WTC11 (cell line): ENCODE measurements around the gene SCGB1A1.

ENCODE experiments used
- CREB1 ChIP-seq: sonication (generic); formaldehyde crosslinking; IDR thresholded peaks from 2 replicates; pipeline ENCODE4 v1.8.0; 2023; ENCODE audit warnings: mild to moderate bottlenecking, missing genetic modification reagents
- FOXJ3 ChIP-seq: sonication (generic); formaldehyde crosslinking; IDR thresholded peaks from 2 replicates; pipeline ENCODE4 v1.9.0; 2021; ENCODE audit warnings: missing genetic modification reagents, mild to moderate bottlenecking, borderline replicate concordance
- JUN ChIP-seq: sonication (generic); formaldehyde crosslinking; IDR thresholded peaks from 2 replicates; pipeline ENCODE4 v1.8.0; 2023; ENCODE audit warnings: mild to moderate bottlenecking, missing genetic modification reagents
- NFYB ChIP-seq: sonication (generic); formaldehyde crosslinking; conservative IDR thresholded peaks from 2 replicates; pipeline ENCODE4 v1.8.0; 2022; ENCODE audit warnings: low read depth, missing genetic modification reagents
- NR3C1 ChIP-seq: sonication (generic); formaldehyde crosslinking; conservative IDR thresholded peaks from 2 replicates; pipeline ENCODE4 v1.8.1; 2023; ENCODE audit warnings: low read depth, mild to moderate bottlenecking, missing genetic modification reagents
- SP1 ChIP-seq: sonication (generic); formaldehyde crosslinking; conservative IDR thresholded peaks from 2 replicates; pipeline ENCODE4 v1.8.1; 2022; ENCODE audit warnings: missing genetic modification reagents
- TCF7 ChIP-seq: sonication (generic); formaldehyde crosslinking; IDR thresholded peaks from 2 replicates; pipeline ENCODE4 v1.8.0; 2022; ENCODE audit warnings: mild to moderate bottlenecking, low read depth, missing genetic modification reagents, moderate library complexity
- TF ChIP-seq, protein P1 (sequence below): fragments of 250-450 bp; sonication (Bioruptor Pico); IDR thresholded peaks from 2 replicates; pipeline ENCODE4 v1.9.0; 2021; ENCODE audit warnings: mild to moderate bottlenecking, borderline replicate concordance
- TF ChIP-seq, protein P2 (sequence below): sonication (generic); formaldehyde crosslinking; IDR thresholded peaks from 2 replicates; pipeline ENCODE4 v1.8.0; 2022; ENCODE audit warnings: mild to moderate bottlenecking, missing genetic modification reagents
- TF ChIP-seq, protein P3 (sequence below): fragments of 200-600 bp; IDR thresholded peaks from 2 replicates; pipeline ENCODE4 v1.8.0; 2022; ENCODE audit warnings: antibody characterized with exemption
- TF ChIP-seq, protein P4 (sequence below): sonication (generic); formaldehyde crosslinking; IDR thresholded peaks from 2 replicates; pipeline ENCODE4 v1.8.0; 2022; ENCODE audit warnings: mild to moderate bottlenecking, missing genetic modification reagents
- TF ChIP-seq, protein P5 (sequence below): sonication (generic); formaldehyde crosslinking; IDR thresholded peaks from 2 replicates; pipeline ENCODE4 v1.8.0; 2023; ENCODE audit warnings: mild to moderate bottlenecking, missing genetic modification reagents
- TF ChIP-seq, protein P6 (sequence below): sonication (generic); formaldehyde crosslinking; IDR thresholded peaks from 2 replicates; pipeline ENCODE4 v1.8.0; 2022; ENCODE audit warnings: mild to moderate bottlenecking, missing genetic modification reagents
- TF ChIP-seq, protein P7 (sequence below): sonication (generic); formaldehyde crosslinking; IDR thresholded peaks from 2 replicates; pipeline ENCODE4 v1.8.1; 2022; ENCODE audit warnings: missing genetic modification reagents, borderline replicate concordance

DNA sequence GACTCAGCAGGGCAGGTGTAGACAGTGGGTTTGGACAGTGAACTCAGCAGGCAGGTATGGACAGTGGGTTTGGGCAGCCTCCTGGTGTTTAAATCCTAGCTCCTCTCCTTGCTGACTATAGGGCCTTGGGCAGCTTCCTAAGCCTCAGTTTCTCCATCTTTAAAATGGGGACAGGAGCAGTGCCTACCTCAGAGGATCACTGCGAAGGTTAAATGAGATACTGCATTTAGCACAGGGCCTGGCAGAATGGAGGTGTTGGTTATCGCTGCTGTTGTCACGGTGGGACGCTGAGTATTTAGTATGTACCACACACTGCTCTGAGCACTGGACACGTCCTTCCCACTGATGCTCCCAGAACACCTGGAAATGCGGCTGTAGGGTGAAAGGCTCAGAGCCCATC lies 14.4 kb upstream of the SCGB1A1 start:
- TF ChIP-seq, protein P1, sequence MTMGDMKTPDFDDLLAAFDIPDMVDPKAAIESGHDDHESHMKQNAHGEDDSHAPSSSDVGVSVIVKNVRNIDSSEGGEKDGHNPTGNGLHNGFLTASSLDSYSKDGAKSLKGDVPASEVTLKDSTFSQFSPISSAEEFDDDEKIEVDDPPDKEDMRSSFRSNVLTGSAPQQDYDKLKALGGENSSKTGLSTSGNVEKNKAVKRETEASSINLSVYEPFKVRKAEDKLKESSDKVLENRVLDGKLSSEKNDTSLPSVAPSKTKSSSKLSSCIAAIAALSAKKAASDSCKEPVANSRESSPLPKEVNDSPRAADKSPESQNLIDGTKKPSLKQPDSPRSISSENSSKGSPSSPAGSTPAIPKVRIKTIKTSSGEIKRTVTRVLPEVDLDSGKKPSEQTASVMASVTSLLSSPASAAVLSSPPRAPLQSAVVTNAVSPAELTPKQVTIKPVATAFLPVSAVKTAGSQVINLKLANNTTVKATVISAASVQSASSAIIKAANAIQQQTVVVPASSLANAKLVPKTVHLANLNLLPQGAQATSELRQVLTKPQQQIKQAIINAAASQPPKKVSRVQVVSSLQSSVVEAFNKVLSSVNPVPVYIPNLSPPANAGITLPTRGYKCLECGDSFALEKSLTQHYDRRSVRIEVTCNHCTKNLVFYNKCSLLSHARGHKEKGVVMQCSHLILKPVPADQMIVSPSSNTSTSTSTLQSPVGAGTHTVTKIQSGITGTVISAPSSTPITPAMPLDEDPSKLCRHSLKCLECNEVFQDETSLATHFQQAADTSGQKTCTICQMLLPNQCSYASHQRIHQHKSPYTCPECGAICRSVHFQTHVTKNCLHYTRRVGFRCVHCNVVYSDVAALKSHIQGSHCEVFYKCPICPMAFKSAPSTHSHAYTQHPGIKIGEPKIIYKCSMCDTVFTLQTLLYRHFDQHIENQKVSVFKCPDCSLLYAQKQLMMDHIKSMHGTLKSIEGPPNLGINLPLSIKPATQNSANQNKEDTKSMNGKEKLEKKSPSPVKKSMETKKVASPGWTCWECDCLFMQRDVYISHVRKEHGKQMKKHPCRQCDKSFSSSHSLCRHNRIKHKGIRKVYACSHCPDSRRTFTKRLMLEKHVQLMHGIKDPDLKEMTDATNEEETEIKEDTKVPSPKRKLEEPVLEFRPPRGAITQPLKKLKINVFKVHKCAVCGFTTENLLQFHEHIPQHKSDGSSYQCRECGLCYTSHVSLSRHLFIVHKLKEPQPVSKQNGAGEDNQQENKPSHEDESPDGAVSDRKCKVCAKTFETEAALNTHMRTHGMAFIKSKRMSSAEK (CRISPR knock-in tag): no peak
- TF ChIP-seq, protein P2, sequence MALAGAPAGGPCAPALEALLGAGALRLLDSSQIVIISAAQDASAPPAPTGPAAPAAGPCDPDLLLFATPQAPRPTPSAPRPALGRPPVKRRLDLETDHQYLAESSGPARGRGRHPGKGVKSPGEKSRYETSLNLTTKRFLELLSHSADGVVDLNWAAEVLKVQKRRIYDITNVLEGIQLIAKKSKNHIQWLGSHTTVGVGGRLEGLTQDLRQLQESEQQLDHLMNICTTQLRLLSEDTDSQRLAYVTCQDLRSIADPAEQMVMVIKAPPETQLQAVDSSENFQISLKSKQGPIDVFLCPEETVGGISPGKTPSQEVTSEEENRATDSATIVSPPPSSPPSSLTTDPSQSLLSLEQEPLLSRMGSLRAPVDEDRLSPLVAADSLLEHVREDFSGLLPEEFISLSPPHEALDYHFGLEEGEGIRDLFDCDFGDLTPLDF (CRISPR knock-in tag): no peak
- TF ChIP-seq, protein P3, sequence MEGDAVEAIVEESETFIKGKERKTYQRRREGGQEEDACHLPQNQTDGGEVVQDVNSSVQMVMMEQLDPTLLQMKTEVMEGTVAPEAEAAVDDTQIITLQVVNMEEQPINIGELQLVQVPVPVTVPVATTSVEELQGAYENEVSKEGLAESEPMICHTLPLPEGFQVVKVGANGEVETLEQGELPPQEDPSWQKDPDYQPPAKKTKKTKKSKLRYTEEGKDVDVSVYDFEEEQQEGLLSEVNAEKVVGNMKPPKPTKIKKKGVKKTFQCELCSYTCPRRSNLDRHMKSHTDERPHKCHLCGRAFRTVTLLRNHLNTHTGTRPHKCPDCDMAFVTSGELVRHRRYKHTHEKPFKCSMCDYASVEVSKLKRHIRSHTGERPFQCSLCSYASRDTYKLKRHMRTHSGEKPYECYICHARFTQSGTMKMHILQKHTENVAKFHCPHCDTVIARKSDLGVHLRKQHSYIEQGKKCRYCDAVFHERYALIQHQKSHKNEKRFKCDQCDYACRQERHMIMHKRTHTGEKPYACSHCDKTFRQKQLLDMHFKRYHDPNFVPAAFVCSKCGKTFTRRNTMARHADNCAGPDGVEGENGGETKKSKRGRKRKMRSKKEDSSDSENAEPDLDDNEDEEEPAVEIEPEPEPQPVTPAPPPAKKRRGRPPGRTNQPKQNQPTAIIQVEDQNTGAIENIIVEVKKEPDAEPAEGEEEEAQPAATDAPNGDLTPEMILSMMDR: no peak
- TF ChIP-seq SP1 (CRISPR knock-in tag) (no peak), NFYB (no peak), FOXJ3 (CRISPR knock-in tag) (no peak), CREB1 (no peak), NR3C1 (CRISPR knock-in tag) (no peak), TCF7 (CRISPR knock-in tag) (no peak), JUN (no peak)
- TF ChIP-seq, protein P4, sequence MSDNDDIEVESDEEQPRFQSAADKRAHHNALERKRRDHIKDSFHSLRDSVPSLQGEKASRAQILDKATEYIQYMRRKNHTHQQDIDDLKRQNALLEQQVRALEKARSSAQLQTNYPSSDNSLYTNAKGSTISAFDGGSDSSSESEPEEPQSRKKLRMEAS (CRISPR knock-in tag): no peak
- TF ChIP-seq, protein P5, sequence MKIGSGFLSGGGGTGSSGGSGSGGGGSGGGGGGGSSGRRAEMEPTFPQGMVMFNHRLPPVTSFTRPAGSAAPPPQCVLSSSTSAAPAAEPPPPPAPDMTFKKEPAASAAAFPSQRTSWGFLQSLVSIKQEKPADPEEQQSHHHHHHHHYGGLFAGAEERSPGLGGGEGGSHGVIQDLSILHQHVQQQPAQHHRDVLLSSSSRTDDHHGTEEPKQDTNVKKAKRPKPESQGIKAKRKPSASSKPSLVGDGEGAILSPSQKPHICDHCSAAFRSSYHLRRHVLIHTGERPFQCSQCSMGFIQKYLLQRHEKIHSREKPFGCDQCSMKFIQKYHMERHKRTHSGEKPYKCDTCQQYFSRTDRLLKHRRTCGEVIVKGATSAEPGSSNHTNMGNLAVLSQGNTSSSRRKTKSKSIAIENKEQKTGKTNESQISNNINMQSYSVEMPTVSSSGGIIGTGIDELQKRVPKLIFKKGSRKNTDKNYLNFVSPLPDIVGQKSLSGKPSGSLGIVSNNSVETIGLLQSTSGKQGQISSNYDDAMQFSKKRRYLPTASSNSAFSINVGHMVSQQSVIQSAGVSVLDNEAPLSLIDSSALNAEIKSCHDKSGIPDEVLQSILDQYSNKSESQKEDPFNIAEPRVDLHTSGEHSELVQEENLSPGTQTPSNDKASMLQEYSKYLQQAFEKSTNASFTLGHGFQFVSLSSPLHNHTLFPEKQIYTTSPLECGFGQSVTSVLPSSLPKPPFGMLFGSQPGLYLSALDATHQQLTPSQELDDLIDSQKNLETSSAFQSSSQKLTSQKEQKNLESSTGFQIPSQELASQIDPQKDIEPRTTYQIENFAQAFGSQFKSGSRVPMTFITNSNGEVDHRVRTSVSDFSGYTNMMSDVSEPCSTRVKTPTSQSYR (CRISPR knock-in tag): no peak
- TF ChIP-seq, protein P6, sequence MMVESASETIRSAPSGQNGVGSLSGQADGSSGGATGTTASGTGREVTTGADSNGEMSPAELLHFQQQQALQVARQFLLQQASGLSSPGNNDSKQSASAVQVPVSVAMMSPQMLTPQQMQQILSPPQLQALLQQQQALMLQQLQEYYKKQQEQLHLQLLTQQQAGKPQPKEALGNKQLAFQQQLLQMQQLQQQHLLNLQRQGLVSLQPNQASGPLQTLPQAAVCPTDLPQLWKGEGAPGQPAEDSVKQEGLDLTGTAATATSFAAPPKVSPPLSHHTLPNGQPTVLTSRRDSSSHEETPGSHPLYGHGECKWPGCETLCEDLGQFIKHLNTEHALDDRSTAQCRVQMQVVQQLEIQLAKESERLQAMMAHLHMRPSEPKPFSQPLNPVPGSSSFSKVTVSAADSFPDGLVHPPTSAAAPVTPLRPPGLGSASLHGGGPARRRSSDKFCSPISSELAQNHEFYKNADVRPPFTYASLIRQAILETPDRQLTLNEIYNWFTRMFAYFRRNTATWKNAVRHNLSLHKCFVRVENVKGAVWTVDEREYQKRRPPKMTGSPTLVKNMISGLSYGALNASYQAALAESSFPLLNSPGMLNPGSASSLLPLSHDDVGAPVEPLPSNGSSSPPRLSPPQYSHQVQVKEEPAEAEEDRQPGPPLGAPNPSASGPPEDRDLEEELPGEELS (CRISPR knock-in tag): no peak
- TF ChIP-seq, protein P7, sequence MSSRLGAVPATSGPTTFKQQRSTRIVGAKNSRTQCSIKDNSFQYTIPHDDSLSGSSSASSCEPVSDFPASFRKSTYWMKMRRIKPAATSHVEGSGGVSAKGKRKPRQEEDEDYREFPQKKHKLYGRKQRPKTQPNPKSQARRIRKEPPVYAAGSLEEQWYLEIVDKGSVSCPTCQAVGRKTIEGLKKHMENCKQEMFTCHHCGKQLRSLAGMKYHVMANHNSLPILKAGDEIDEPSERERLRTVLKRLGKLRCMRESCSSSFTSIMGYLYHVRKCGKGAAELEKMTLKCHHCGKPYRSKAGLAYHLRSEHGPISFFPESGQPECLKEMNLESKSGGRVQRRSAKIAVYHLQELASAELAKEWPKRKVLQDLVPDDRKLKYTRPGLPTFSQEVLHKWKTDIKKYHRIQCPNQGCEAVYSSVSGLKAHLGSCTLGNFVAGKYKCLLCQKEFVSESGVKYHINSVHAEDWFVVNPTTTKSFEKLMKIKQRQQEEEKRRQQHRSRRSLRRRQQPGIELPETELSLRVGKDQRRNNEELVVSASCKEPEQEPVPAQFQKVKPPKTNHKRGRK (CRISPR knock-in tag): no peak
